Measurements from ENCODE around the gene NTRK2.

Gene NTRK2

GRCh38 chr9:84978661-84979060, 309.1 kb downstream of the NTRK2 start:
- TF ChIP-seq ZFX (IDR thresholded peaks at IDR 0.05; ENCODE audit: borderline replicate concordance) (no peak), CTCF (IDR thresholded peaks at IDR 0.05) (no peak)
- H3K27ac ChIP-seq, result no peak overlapping the region

GRCh38 chr9:84983749-84984148, 314.2 kb downstream of the NTRK2 start:
- no peak overlapping the region for H3K27ac ChIP-seq
- TF ChIP-seq CTCF (IDR thresholded peaks at IDR 0.05) (no peak), ZFX (IDR thresholded peaks at IDR 0.05; ENCODE audit: borderline replicate concordance) (no peak)

GRCh38 chr9:84988621-84989020, 319.1 kb downstream of the NTRK2 start:
- TF ChIP-seq ZFX (IDR thresholded peaks at IDR 0.05; ENCODE audit: borderline replicate concordance) (no peak), CTCF (IDR thresholded peaks at IDR 0.05) (no peak)
- H3K27ac ChIP-seq, result no peak overlapping the region

GRCh38 chr9:84990416-84990815, 320.9 kb downstream of the NTRK2 start:
- TF ChIP-seq ZFX (IDR thresholded peaks at IDR 0.05; ENCODE audit: borderline replicate concordance) (no peak), CTCF (IDR thresholded peaks at IDR 0.05) (no peak)

GRCh38 chr9:84990850-84991513, 321.5 kb downstream of the NTRK2 start:
- TF ChIP-seq CTCF (IDR thresholded peaks at IDR 0.05), result no peak
- H3K27ac ChIP-seq, result no peak overlapping the region

More at GRCh38 chr9:84990416-84990815, 320.9 kb downstream of the NTRK2 start:
- no peak overlapping the region for H3K27ac ChIP-seq

GRCh38 chr9:84991514-84991870, 322.0 kb downstream of the NTRK2 start:
- TF ChIP-seq CTCF (IDR thresholded peaks at IDR 0.05), result no peak
- no peak for TF ChIP-seq ZFX (IDR thresholded peaks at IDR 0.05; ENCODE audit: borderline replicate concordance)
- H3K27ac ChIP-seq, result no peak overlapping the region

- TF ChIP-seq CTCF (IDR thresholded peaks at IDR 0.05) (no peak), ZFX (IDR thresholded peaks at IDR 0.05; ENCODE audit: borderline replicate concordance) (no peak)
- H3K27ac ChIP-seq, result no peak overlapping the region
These were observed 322.9 kb downstream of the NTRK2 start for GRCh38 chr9:84992381-84992780.

Measured in 22Rv1 (cell line).